Measurements from ENCODE around the gene COG1. TPM values are rescaled to one million over a fixed set of nuclear protein-coding genes. Genes with fewer than 3 reads are reported as not detected.

Gene COG1
- total RNA-seq, 2 donors from 2014 or later, result 34.6 to 52.5 TPM

DNA sequence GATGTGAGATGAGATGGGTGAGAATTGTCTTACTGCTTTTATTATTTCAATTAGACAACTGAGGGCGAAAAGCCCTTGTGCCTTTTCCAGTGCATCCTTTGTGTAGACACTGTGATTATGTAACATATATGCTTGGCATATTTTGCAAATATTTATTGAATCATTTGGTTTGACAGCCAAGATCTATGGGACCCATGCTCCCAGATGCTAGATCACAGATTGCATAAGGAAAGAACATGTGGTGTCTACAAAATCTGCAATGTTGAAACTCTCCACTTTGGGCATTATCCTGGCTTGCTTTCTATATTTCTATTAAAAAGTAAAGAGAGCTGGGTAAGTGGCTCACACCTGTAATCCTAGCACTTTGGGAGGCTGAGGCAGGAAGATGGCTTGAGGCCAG is 4.8 kb upstream of the COG1 start:
- Histone ChIP-seq H3K27ac (no peak overlapping the region), H3K4me3 (no peak overlapping the region), H3K27me3 (replicated peaks; ENCODE audit: insufficient read depth) (no peaks in the 10 kb centered on the region), H3K4me1 (replicated peaks) (peaks cover 7% of the 10 kb centered on the region), H3K36me3 (no peaks in the 10 kb centered on the region), H3K9me3 (no peaks in the 10 kb centered on the region)
- WGBS, result 96% methylated on average over 1 of the region's 1 CpG
- intact Hi-C loops (cut with DNase I), result no loop called here
- no peak for DNase-seq (ENCODE audit: low spot score)
- no peak for TF ChIP-seq POLR2AphosphoS5 (IDR thresholded peaks at IDR 0.05)
- TF ChIP-seq, protein P1, sequence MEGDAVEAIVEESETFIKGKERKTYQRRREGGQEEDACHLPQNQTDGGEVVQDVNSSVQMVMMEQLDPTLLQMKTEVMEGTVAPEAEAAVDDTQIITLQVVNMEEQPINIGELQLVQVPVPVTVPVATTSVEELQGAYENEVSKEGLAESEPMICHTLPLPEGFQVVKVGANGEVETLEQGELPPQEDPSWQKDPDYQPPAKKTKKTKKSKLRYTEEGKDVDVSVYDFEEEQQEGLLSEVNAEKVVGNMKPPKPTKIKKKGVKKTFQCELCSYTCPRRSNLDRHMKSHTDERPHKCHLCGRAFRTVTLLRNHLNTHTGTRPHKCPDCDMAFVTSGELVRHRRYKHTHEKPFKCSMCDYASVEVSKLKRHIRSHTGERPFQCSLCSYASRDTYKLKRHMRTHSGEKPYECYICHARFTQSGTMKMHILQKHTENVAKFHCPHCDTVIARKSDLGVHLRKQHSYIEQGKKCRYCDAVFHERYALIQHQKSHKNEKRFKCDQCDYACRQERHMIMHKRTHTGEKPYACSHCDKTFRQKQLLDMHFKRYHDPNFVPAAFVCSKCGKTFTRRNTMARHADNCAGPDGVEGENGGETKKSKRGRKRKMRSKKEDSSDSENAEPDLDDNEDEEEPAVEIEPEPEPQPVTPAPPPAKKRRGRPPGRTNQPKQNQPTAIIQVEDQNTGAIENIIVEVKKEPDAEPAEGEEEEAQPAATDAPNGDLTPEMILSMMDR (IDR thresholded peaks at IDR 0.05), result no peak
- no peak for TF ChIP-seq POLR2A (IDR thresholded peaks at IDR 0.05)

- DNase-seq (ENCODE audit: low spot score), result peak; percentile 47
- WGBS, result 75% methylated on average over 6 of the region's 6 CpGs
- no peak overlapping the region for H3K27ac ChIP-seq
- intact Hi-C loops (cut with DNase I), result loop anchor here (2.0 to 10.0 kb wide), 4 partner anchors 43 to 463 kb away; a partner anchor contains a TSS
- H3K9me3 ChIP-seq, result no peaks in the 10 kb centered on the region
- TF ChIP-seq POLR2AphosphoS5 (IDR thresholded peaks at IDR 0.05) (peak; percentile 65), POLR2A (IDR thresholded peaks at IDR 0.05) (no peak)
- TF ChIP-seq, protein P1 (IDR thresholded peaks at IDR 0.05), result peak in 3 of 4 experiments; percentile 58 to 83 (median 63)
- H3K4me3 ChIP-seq, result no peak overlapping the region
- peaks cover 7% of the 10 kb centered on the region for H3K4me1 ChIP-seq (replicated peaks)
- H3K36me3 ChIP-seq, result no peaks in the 10 kb centered on the region
- H3K27me3 ChIP-seq (replicated peaks; ENCODE audit: insufficient read depth), result no peaks in the 10 kb centered on the region
Observed at GRCh38 chr17:73189417-73190099, 3.3 kb upstream of the COG1 start.

GRCh38 chr17:73191443-73192205 is 1.2 kb upstream of the COG1 start:
- Histone ChIP-seq H3K36me3 (no peaks in the 10 kb centered on the region), H3K27me3 (replicated peaks; ENCODE audit: insufficient read depth) (no peaks in the 10 kb centered on the region), H3K4me3 (peak overlapping the region; percentile 74 to 98), H3K27ac (peak overlapping the region; percentile 84 to 87), H3K9me3 (no peaks in the 10 kb centered on the region), H3K4me1 (replicated peaks) (peaks cover 7% of the 10 kb centered on the region)
- intact Hi-C loops (cut with DNase I), result loop anchor here (2.0 to 10.0 kb wide), 4 partner anchors 41 to 465 kb away; a partner anchor contains a TSS
- peak; percentile 49 for TF ChIP-seq POLR2AphosphoS5 (IDR thresholded peaks at IDR 0.05)
- TF ChIP-seq POLR2A (IDR thresholded peaks at IDR 0.05), result no peak
- TF ChIP-seq, protein P1 (IDR thresholded peaks at IDR 0.05), result peak; percentile 44 to 82 (median 70)
- 12% methylated on average over 26 of the region's 26 CpGs for WGBS
- DNase-seq (ENCODE audit: low spot score), result peak; percentile 66

GRCh38 chr17:73192206-73192893 is 505 bp upstream of the COG1 start:
- DNase-seq (ENCODE audit: low spot score), result peak; percentile 43
- Histone ChIP-seq H3K27ac (peak overlapping the region; percentile 84 to 87), H3K36me3 (peaks cover 5 to 7% of the 10 kb centered on the region in 2 donors), H3K27me3 (replicated peaks; ENCODE audit: insufficient read depth) (no peaks in the 10 kb centered on the region), H3K9me3 (no peaks in the 10 kb centered on the region), H3K4me1 (replicated peaks) (peaks cover 12% of the 10 kb centered on the region), H3K4me3 (peak overlapping the region; percentile 74 to 98)
- TF ChIP-seq POLR2A (IDR thresholded peaks at IDR 0.05) (peak; percentile 17), POLR2AphosphoS5 (IDR thresholded peaks at IDR 0.05) (no peak)
- TF ChIP-seq, protein P1 (IDR thresholded peaks at IDR 0.05), result peak in 2 of 4 experiments; percentile 15 to 17
- under 1% methylated on average over 56 of the region's 74 CpGs for WGBS
- intact Hi-C loops (cut with DNase I), result loop anchor here (5.0 to 10.0 kb wide), 3 partner anchors 40 to 172 kb away; a partner anchor contains a TSS

Measured in prostate gland (tissue), 2 donors.